HG03469 (cell line): Measurements from ENCODE around the gene ADAP1.

Experiments used
- ATAC-seq: cut with Tn5 transposase; IDR thresholded peaks from one replicate; pipeline ENCODE4 v1.9.1; 2021; ENCODE audit warnings: mild to moderate bottlenecking, moderate library complexity, moderate number of reproducible peaks; ENCODE audit not compliant: unreplicated experiment

The ADAP1 gene

GRCh38 chr7:867406-868188 is 86.9 kb downstream of the ADAP1 start:
- no peak for ATAC-seq

- ATAC-seq = no peak
Measured at GRCh38 chr7:867001-867405, 87.5 kb downstream of the ADAP1 start.

GRCh38 chr7:865921-866320 is 88.6 kb downstream of the ADAP1 start:
- ATAC-seq = no peak

GRCh38 chr7:863106-863505 is 91.4 kb downstream of the ADAP1 start:
- ATAC-seq = no peak

GRCh38 chr7:862157-862556 is 92.3 kb downstream of the ADAP1 start:
- ATAC-seq = no peak

- ATAC-seq = no peak
Measured at GRCh38 chr7:861222-861621, 93.3 kb downstream of the ADAP1 start.

- ATAC-seq = no peak
Measured at GRCh38 chr7:860149-860548, 94.3 kb downstream of the ADAP1 start.

- ATAC-seq = no peak
Measured at GRCh38 chr7:859359-860030, 95.0 kb downstream of the ADAP1 start.

- no peak for ATAC-seq
Measured at GRCh38 chr7:857661-858060, 96.8 kb downstream of the ADAP1 start.

GRCh38 chr7:856444-857095 is 97.9 kb downstream of the ADAP1 start:
- no peak for ATAC-seq

GRCh38 chr7:855686-856369 is 98.7 kb downstream of the ADAP1 start:
- no peak for ATAC-seq

- no peak for ATAC-seq
Measured at GRCh38 chr7:854118-854775, 100.2 kb downstream of the ADAP1 start.

- ATAC-seq = no peak
Measured at GRCh38 chr7:853366-854117, 100.9 kb downstream of the ADAP1 start.

- ATAC-seq = no peak
Measured at GRCh38 chr7:851204-851603, 103.3 kb downstream of the ADAP1 start.

- ATAC-seq = no peak
Measured at GRCh38 chr7:849781-850180, 104.7 kb downstream of the ADAP1 start.

- no peak for ATAC-seq
Measured at GRCh38 chr7:849145-849544, 105.3 kb downstream of the ADAP1 start.
